HCEC 1CT (cell line): ENCODE data around the gene NCKIPSD.
"Not testable (repeated sequence)": the region's sequence is repeated elsewhere in the genome, so short reads cannot be mapped to it uniquely, and the experiment has no call there.

Source experiments
- DNase-seq: peaks from one replicate; pipeline ENCODE4 v3.0.0-alpha.2; 2017

Gene NCKIPSD

GRCh38 chr3:48685603-48686511, at the start of gene NCKIPSD:
Gene NCKIPSD, minus strand, starts transcription at chr3:48685915. Its CDS starts 108 bp downstream, at chr3:48685807.
- DNase-seq: peak; percentile 76

GRCh38 chr3:48735075-48735767, 49.5 kb upstream of the NCKIPSD start:
- DNase-seq: not testable (repeated sequence)

GRCh38 chr3:48734541-48734940, 48.8 kb upstream of the NCKIPSD start:
- DNase-seq: not testable (repeated sequence)

GRCh38 chr3:48733752-48734518, 48.2 kb upstream of the NCKIPSD start:
- not testable (repeated sequence) for DNase-seq

- no peak for DNase-seq
Measured at GRCh38 chr3:48727511-48727910, 41.8 kb upstream of the NCKIPSD start.

- not testable (repeated sequence) for DNase-seq
Measured at GRCh38 chr3:48725185-48725855, 39.6 kb upstream of the NCKIPSD start.

GRCh38 chr3:48723725-48724124, 38.0 kb upstream of the NCKIPSD start:
- DNase-seq: no peak

- peak; percentile 33 for DNase-seq
Measured at GRCh38 chr3:48723293-48723692, 37.6 kb upstream of the NCKIPSD start.

- peak; percentile 98 for DNase-seq
Measured at GRCh38 chr3:48716982-48717746, 31.4 kb upstream of the NCKIPSD start, which contains the start of gene IP6K2. Gene IP6K2, minus strand, starts transcription at chr3:48717221. Its CDS starts 21,930 bp downstream, at chr3:48695291.

- DNase-seq: peak; percentile 17
Measured at GRCh38 chr3:48716508-48716981, 30.8 kb upstream of the NCKIPSD start.

GRCh38 chr3:48715174-48715800, 29.6 kb upstream of the NCKIPSD start:
- DNase-seq: peak; percentile 25

GRCh38 chr3:48711727-48712126, 26.0 kb upstream of the NCKIPSD start:
- DNase-seq: no peak

GRCh38 chr3:48709051-48709461, 23.3 kb upstream of the NCKIPSD start:
- DNase-seq: no peak

- peak; percentile 55 for DNase-seq
Measured at GRCh38 chr3:48708481-48708889, 22.8 kb upstream of the NCKIPSD start.

- DNase-seq: no peak
Measured at GRCh38 chr3:48707157-48707556, 21.4 kb upstream of the NCKIPSD start.

GRCh38 chr3:48702320-48702920, 16.7 kb upstream of the NCKIPSD start:
- no peak for DNase-seq

GRCh38 chr3:48700731-48701405, 15.2 kb upstream of the NCKIPSD start:
- DNase-seq: no peak

GRCh38 chr3:48698891-48699290, 13.2 kb upstream of the NCKIPSD start:
- no peak for DNase-seq

- DNase-seq: peak; percentile 11
Measured at GRCh38 chr3:48697952-48698351, 12.2 kb upstream of the NCKIPSD start.

GRCh38 chr3:48696601-48697000, 10.9 kb upstream of the NCKIPSD start:
- no peak for DNase-seq
